ENCODE measurements around the gene TMEM86B.
"Not testable (repeated sequence)": the region's sequence is repeated elsewhere in the genome, so short reads cannot be mapped to it uniquely, and the experiment has no call there.

The TMEM86B gene

GRCh38 chr19:55220525-55220924 lies 8.0 kb downstream of the TMEM86B start:
- no peak for DNase-seq (ENCODE audit: low read depth in 2 of 2)

GRCh38 chr19:55216461-55217198 lies 11.9 kb downstream of the TMEM86B start:
- peak; percentile 15 to 41 for DNase-seq (ENCODE audit: low read depth in 2 of 2)

- no peak for DNase-seq (ENCODE audit: low read depth in 2 of 2)
Observed at GRCh38 chr19:55213547-55213946, 15.0 kb downstream of the TMEM86B start.

- peak in 1 of 2 donors; percentile 34 for DNase-seq (ENCODE audit: low read depth in 2 of 2)
Observed at GRCh38 chr19:55212447-55212846, 16.1 kb downstream of the TMEM86B start.

GRCh38 chr19:55209693-55210472 lies 18.7 kb downstream of the TMEM86B start:
- no peak for DNase-seq (ENCODE audit: low read depth in 2 of 2)

- no peak for DNase-seq (ENCODE audit: low read depth in 2 of 2)
Observed at GRCh38 chr19:55208880-55209692, 19.5 kb downstream of the TMEM86B start, which contains the start of gene PTPRH. PTPRH (minus strand) TSS chr19:55209501; CDS start chr19:55209433, 68 bp downstream.

- DNase-seq (ENCODE audit: low read depth in 2 of 2), result peak; percentile 11 to 33
Observed at GRCh38 chr19:55206664-55207500, 21.7 kb downstream of the TMEM86B start.

GRCh38 chr19:55202199-55202598 lies 26.4 kb downstream of the TMEM86B start:
- DNase-seq (ENCODE audit: low read depth in 2 of 2), result not testable (repeated sequence)

GRCh38 chr19:55199620-55200204 lies 28.9 kb downstream of the TMEM86B start:
- DNase-seq (ENCODE audit: low read depth in 2 of 2), result no peak

- DNase-seq (ENCODE audit: low read depth in 2 of 2), result no peak
Observed at GRCh38 chr19:55198651-55199050, 29.9 kb downstream of the TMEM86B start.

- no peak for DNase-seq (ENCODE audit: low read depth in 2 of 2)
Observed at GRCh38 chr19:55197528-55197927, 31.0 kb downstream of the TMEM86B start.

GRCh38 chr19:55196803-55197202 lies 31.8 kb downstream of the TMEM86B start:
- no peak for DNase-seq (ENCODE audit: low read depth in 2 of 2)

- no peak for DNase-seq (ENCODE audit: low read depth in 2 of 2)
Observed at GRCh38 chr19:55193481-55193880, 35.1 kb downstream of the TMEM86B start.

GRCh38 chr19:55189403-55189835 lies 39.1 kb downstream of the TMEM86B start:
- DNase-seq (ENCODE audit: low read depth in 2 of 2), result no peak

GRCh38 chr19:55188625-55189024 lies 39.9 kb downstream of the TMEM86B start:
- no peak for DNase-seq (ENCODE audit: low read depth in 2 of 2)

GRCh38 chr19:55186080-55186479 lies 42.5 kb downstream of the TMEM86B start:
- no peak for DNase-seq (ENCODE audit: low read depth in 2 of 2)

GRCh38 chr19:55181740-55182139 lies 46.8 kb downstream of the TMEM86B start:
- DNase-seq (ENCODE audit: low read depth in 2 of 2), result no peak

- peak; percentile 46 to 66 for DNase-seq (ENCODE audit: low read depth in 2 of 2)
Observed at GRCh38 chr19:55179606-55180484, 48.7 kb downstream of the TMEM86B start, which contains the start of gene SYT5. SYT5 (minus strand) TSS chr19:55180289; CDS start chr19:55179041, 1,248 bp downstream.

- peak; percentile 78 to 81 for DNase-seq (ENCODE audit: low read depth in 2 of 2)
Observed at GRCh38 chr19:55178781-55179599, 49.6 kb downstream of the TMEM86B start.
